Neuronal stem cell (in vitro differentiated cells): ENCODE results near the gene PCDH8.

ENCODE experiments used
- DNase-seq: peaks from one replicate; pipeline ENCODE4 v3.0.0-alpha.2; 2013; ENCODE audit warnings: low spot score
- H2AFZ ChIP-seq: one replicate; pipeline ENCODE4 v1.6.1; 2013; ENCODE audit warnings: mild to moderate bottlenecking, low read length, inconsistent platforms
- H2AK5ac ChIP-seq: 2 replicates; pipeline ENCODE4 v1.6.1; 2013; ENCODE audit warnings: low read depth, mild to moderate bottlenecking, inconsistent platforms, low read length, moderate library complexity, mixed read lengths
- H2BK120ac ChIP-seq: 2 replicates; pipeline ENCODE4 v1.6.1; 2013; ENCODE audit warnings: low read depth, mild to moderate bottlenecking, inconsistent platforms, low read length, moderate library complexity, mixed read lengths
- H2BK12ac ChIP-seq: one replicate; pipeline ENCODE4 v1.6.1; 2013; ENCODE audit warnings: low read length, inconsistent platforms
- H2BK15ac ChIP-seq: 2 replicates; pipeline ENCODE4 v1.6.1; 2013; ENCODE audit warnings: mild to moderate bottlenecking, low read length, inconsistent platforms, mixed read lengths
- H2BK5ac ChIP-seq: one replicate; pipeline ENCODE4 v1.6.1; 2013; ENCODE audit warnings: inconsistent platforms, mild to moderate bottlenecking, low read length, moderate library complexity
- H3K14ac ChIP-seq: one replicate; pipeline ENCODE4 v1.6.1; 2013; ENCODE audit warnings: low read length, inconsistent platforms
- H3K18ac ChIP-seq: 2 replicates; pipeline ENCODE4 v1.6.1; 2013; ENCODE audit warnings: low read length, inconsistent platforms
- H3K23ac ChIP-seq: 2 replicates; pipeline ENCODE4 v1.6.1; 2013; ENCODE audit warnings: low read depth, mild to moderate bottlenecking, mixed read lengths, low read length, inconsistent platforms; ENCODE audit not compliant: poor library complexity
- H3K27ac ChIP-seq: replicated peaks from 3 replicates; pipeline ENCODE4 v1.5.1; 2013; ENCODE audit warnings: low read length, inconsistent platforms
- H3K27me3 ChIP-seq, 3 experiments: 2 replicates each; pipeline ENCODE4 v1.6.1; 2013; ENCODE audit warnings: low read length in 3 of 3, mild to moderate bottlenecking in 2 of 3, inconsistent platforms in 1 of 3, low read depth in 1 of 3, mixed read lengths in 1 of 3, moderate library complexity in 1 of 3; ENCODE audit not compliant: control insufficient read depth in 3 of 3, insufficient read depth in 3 of 3
- H3K36me3 ChIP-seq, 2 donors: replicated peaks in 1 of 2; 2 replicates each; pipeline ENCODE4 v1.6.1; 2013; ENCODE audit warnings: low read length in 2 of 2; ENCODE audit not compliant: control insufficient read depth in 2 of 2, insufficient read depth in 2 of 2
- H3K4ac ChIP-seq: 2 replicates; pipeline ENCODE4 v1.6.1; 2013; ENCODE audit warnings: inconsistent platforms, mild to moderate bottlenecking, low read length, moderate library complexity
- H3K4me1 ChIP-seq, 2 donors: 1 replicate in 1 of 2; 2 replicates in 1 of 2; pipeline ENCODE4 v1.6.1; 2013; ENCODE audit warnings: low read length in 2 of 2, low read depth in 1 of 2; ENCODE audit not compliant: control insufficient read depth in 2 of 2, insufficient read depth in 1 of 2
- H3K4me2 ChIP-seq: one replicate; pipeline ENCODE4 v1.6.1; 2013; ENCODE audit warnings: mild to moderate bottlenecking, low read length, inconsistent platforms; ENCODE audit not compliant: insufficient read depth, poor library complexity, severe bottlenecking
- H3K4me3 ChIP-seq, 2 donors: 2 replicates each; pipeline ENCODE4 v1.5.1; 2013; ENCODE audit warnings: low read length in 2 of 2, mild to moderate bottlenecking in 2 of 2, inconsistent platforms in 1 of 2, moderate library complexity in 1 of 2
- H3K79me1 ChIP-seq: one replicate; pipeline ENCODE4 v1.6.1; 2013; ENCODE audit warnings: low read depth, mild to moderate bottlenecking, inconsistent platforms, low read length, moderate library complexity
- H3K9ac ChIP-seq: one replicate; pipeline ENCODE4 v1.6.1; 2013; ENCODE audit warnings: mild to moderate bottlenecking, low read depth, low read length, inconsistent platforms; ENCODE audit not compliant: poor library complexity
- H3K9me3 ChIP-seq, 2 donors: replicated peaks in 1 of 2; 2 replicates each; pipeline versions ENCODE3 to v1.6.1; 2013; ENCODE audit warnings: low read length in 2 of 2, mild to moderate bottlenecking in 2 of 2, inconsistent platforms in 1 of 2, low read depth in 1 of 2, mixed read lengths in 1 of 2, moderate library complexity in 1 of 2; ENCODE audit not compliant: control insufficient read depth in 2 of 2, insufficient read depth in 1 of 2
- H4K8ac ChIP-seq: one replicate; pipeline ENCODE4 v1.6.1; 2013; ENCODE audit warnings: low read depth, mild to moderate bottlenecking, inconsistent platforms, low read length, moderate library complexity
- H4K91ac ChIP-seq: one replicate; pipeline ENCODE4 v1.6.1; 2013; ENCODE audit warnings: low read length, low read depth, mild to moderate bottlenecking, inconsistent platforms; ENCODE audit not compliant: poor library complexity
- WGBS, 2 donors: extraction: QIAGEN DNeasy Blood & Tissue Kit; methylation state at CpG; one replicate each; pipeline ENCODE4 v1.1.7; 2013; ENCODE audit warnings: missing lambda C conversion rate in 2 of 2, mixed read lengths in 1 of 2; ENCODE audit not compliant: insufficient read length in 2 of 2, insufficient replicate concordance in 1 of 2; ENCODE audit errors: extremely low coverage in 2 of 2; 5-methylcytosine and 5-hydroxymethylcytosine counted together

The PCDH8 gene

DNA sequence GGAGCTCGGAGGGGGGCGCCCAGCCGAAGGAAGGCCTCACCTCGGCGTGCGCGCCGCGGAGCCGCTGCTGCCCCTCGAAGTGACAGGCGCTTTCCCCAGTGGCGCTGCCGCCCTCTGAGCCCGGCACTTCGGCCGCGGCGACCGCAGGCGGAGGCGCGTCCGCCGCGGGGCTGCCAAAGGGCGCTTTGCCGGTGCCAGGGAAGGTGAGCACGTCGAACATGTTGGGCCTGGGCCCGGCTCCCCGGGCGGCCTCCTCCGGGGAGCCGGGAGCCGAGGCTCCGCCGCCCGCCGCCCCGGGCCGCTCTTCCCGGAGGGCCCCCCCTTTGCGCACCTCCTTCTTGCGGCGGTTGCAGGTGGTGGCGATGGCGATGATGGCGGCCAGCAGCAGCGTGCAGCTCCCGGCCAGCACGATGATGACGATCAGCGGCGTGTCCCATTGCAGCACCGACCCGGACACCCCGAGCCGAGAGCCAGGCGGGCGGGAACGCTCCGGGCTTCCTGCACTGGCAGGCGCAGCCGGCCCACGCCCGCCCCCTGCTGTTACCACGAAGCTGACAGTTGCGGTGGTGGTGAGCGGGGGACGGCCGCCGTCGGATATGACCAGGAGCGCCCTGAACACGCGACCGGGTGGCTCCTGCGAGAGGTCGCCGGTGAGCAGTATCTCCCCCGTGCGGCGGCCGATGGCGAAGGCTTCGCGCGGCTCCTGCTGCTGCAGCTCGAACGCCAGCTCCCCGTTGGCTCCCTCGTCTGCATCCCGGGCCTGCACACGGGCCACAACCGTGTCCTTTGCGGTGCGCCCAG lies 2.5 kb downstream of the PCDH8 start:
- Histone ChIP-seq H2BK15ac (no peak overlapping the region), H3K36me3 (peaks cover 0 to 38% of the 10 kb centered on the region in 2 donors), H3K4ac (no peak overlapping the region), H3K9me3 (peaks cover 10 to 36% of the 10 kb centered on the region in 2 donors), H4K8ac (no peak overlapping the region), H4K91ac (no peak overlapping the region), H2AFZ (no peak overlapping the region), H3K27me3 (peaks cover 0 to 61% (median 29%) of the 10 kb centered on the region in 3 experiments), H3K9ac (peak overlapping the region; percentile 34), H3K4me3 (peak overlapping the region; percentile 47 to 73), H3K4me2 (peak overlapping the region; percentile 64), H3K23ac (peak overlapping the region; percentile 86), H3K79me1 (no peaks in the 10 kb centered on the region), H2AK5ac (no peak overlapping the region), H3K27ac (no peak overlapping the region), H2BK120ac (no peak overlapping the region), H3K4me1 (peaks cover 14 to 26% of the 10 kb centered on the region in 2 donors), H2BK12ac (no peak overlapping the region), H2BK5ac (no peak overlapping the region), H3K18ac (peak overlapping the region; percentile 76), H3K14ac (no peak overlapping the region)
- DNase-seq, result peak; percentile 69
- WGBS, 2 donors, result no CpG with 5 or more reads among the region's 98 CpGs

DNA sequence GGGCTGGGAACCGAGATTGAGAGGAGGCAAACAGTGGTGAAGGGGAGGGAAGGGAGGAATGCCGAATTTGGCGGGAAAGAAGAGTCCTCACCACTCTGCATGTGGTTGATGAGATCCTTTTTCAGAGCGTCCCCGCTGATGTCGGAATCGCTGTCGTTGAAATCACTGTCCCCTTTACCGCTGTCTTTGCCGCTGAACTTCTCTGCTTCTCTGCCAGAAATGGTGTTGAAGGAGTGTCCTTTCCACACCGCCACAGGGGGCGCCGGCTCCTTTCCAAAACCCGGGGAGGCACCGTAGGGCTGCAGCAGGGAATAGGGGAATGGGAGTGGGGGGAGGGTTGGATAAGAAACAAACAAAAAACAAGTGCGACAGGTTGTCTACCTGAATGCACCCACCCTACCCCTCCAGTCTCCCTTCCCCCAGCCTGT lies 3.1 kb downstream of the PCDH8 start:
- Histone ChIP-seq H3K36me3 (peaks cover 0 to 38% of the 10 kb centered on the region in 2 donors), H3K79me1 (no peaks in the 10 kb centered on the region), H2BK12ac (no peak overlapping the region), H3K4me2 (peak overlapping the region; percentile 64), H3K27ac (no peak overlapping the region), H3K9me3 (peaks cover 10 to 36% of the 10 kb centered on the region in 2 donors), H2BK5ac (no peak overlapping the region), H2AFZ (no peak overlapping the region), H3K27me3 (peaks cover 0 to 59% (median 29%) of the 10 kb centered on the region in 3 experiments), H3K14ac (no peak overlapping the region), H2AK5ac (no peak overlapping the region), H3K18ac (peak overlapping the region; percentile 76), H4K8ac (no peak overlapping the region), H3K4ac (no peak overlapping the region), H4K91ac (no peak overlapping the region), H3K4me3 (peak overlapping the region in 1 of 2 donors; percentile 10), H2BK120ac (no peak overlapping the region), H3K23ac (peak overlapping the region; percentile 82), H2BK15ac (no peak overlapping the region), H3K9ac (no peak overlapping the region), H3K4me1 (peaks cover 14 to 26% of the 10 kb centered on the region in 2 donors)
- peak; percentile 24 for DNase-seq
- WGBS, 2 donors, result no CpG with 5 or more reads among the region's 16 CpGs

DNA sequence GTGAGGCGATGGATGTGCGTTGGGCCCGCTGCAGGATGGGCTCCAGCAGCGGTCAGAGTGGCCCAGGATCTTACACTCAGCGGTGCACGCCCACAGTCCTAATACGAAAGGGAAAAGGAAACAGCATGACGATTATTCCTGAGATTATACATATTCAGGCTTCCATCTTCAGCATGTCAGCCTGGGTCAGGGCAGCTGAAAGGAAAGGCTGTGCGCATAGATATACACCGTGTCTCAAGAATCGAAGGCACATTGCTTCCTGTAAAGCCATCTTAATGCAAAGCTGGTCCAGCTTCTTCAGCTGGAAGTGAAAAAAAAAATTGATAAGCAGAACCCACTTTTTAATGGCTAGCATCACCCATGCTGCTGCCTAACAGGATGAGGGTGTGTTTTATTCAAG lies 3.6 kb downstream of the PCDH8 start:
- no peaks in the 10 kb centered on the region for H3K79me1 ChIP-seq
- no peak overlapping the region for H2AK5ac ChIP-seq
- H2AFZ ChIP-seq, result no peak overlapping the region
- H3K14ac ChIP-seq, result no peak overlapping the region
- no peak overlapping the region for H4K8ac ChIP-seq
- H3K18ac ChIP-seq, result no peak overlapping the region
- H2BK15ac ChIP-seq, result no peak overlapping the region
- H3K23ac ChIP-seq, result no peak overlapping the region
- H2BK5ac ChIP-seq, result no peak overlapping the region
- H2BK12ac ChIP-seq, result no peak overlapping the region
- no CpG with 5 or more reads among the region's 11 CpGs for WGBS, 2 donors
- H4K91ac ChIP-seq, result no peak overlapping the region
- peaks cover 0 to 38% of the 10 kb centered on the region in 2 donors for H3K36me3 ChIP-seq
- no peak overlapping the region for H3K4me3 ChIP-seq
- peaks cover 0 to 54% (median 29%) of the 10 kb centered on the region in 3 experiments for H3K27me3 ChIP-seq
- H3K4me2 ChIP-seq, result no peak overlapping the region
- DNase-seq, result no peak
- peaks cover 12 to 22% of the 10 kb centered on the region in 2 donors for H3K4me1 ChIP-seq
- H2BK120ac ChIP-seq, result no peak overlapping the region
- H3K4ac ChIP-seq, result no peak overlapping the region
- H3K9ac ChIP-seq, result no peak overlapping the region
- H3K27ac ChIP-seq, result no peak overlapping the region
- H3K9me3 ChIP-seq, result peaks cover 10 to 36% of the 10 kb centered on the region in 2 donors

DNA sequence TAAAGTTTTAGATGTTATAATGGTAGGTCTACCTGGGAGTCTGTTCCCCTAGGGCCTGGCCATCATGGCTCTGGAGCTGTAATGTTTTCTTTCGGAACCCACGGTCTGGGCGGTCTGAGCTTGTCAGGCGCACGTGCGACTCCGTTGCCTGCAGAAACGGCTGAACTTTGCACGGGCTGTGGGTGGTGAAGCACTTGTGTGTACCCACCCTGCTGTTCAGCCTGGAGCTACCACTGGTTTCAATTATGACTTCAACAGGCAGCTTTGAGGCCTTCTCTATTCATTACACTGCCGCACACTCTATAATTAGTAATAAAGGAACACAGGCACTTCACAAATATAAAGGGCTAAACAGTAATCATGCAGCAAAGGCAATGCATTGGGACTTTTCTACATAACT lies 6.0 kb downstream of the PCDH8 start:
- Histone ChIP-seq H3K18ac (no peak overlapping the region), H2AK5ac (no peak overlapping the region), H3K79me1 (no peaks in the 10 kb centered on the region), H3K9ac (no peak overlapping the region), H2BK15ac (no peak overlapping the region), H2BK5ac (no peak overlapping the region), H3K4me3 (no peak overlapping the region), H3K14ac (no peak overlapping the region), H2AFZ (no peak overlapping the region), H3K4ac (no peak overlapping the region), H4K91ac (no peak overlapping the region), H2BK120ac (no peak overlapping the region), H2BK12ac (no peak overlapping the region), H3K4me2 (no peak overlapping the region), H3K27me3 (peaks cover 0 to 31% (median 14%) of the 10 kb centered on the region in 3 experiments), H3K23ac (no peak overlapping the region), H3K9me3 (peaks cover 5 to 31% of the 10 kb centered on the region in 2 donors), H4K8ac (no peak overlapping the region), H3K4me1 (peaks cover 10 to 11% of the 10 kb centered on the region in 2 donors), H3K36me3 (peaks cover 0 to 38% of the 10 kb centered on the region in 2 donors), H3K27ac (no peak overlapping the region)
- WGBS, 2 donors, result no CpG with 5 or more reads among the region's 10 CpGs
- DNase-seq, result no peak
